Pulmonary artery endothelial cell (primary cell): ENCODE results near the gene MTAP. TPM values are rescaled to one million over a fixed set of nuclear protein-coding genes. Genes with fewer than 3 reads are reported as not detected.

Experiments
- DNase-seq: peaks from one replicate; pipeline ENCODE4 v3.0.0-alpha.2; 2011; ENCODE audit warnings: low read depth, low spot score
- total RNA-seq: library from RNA; depleted of rRNA; stranded (reverse); fragments of >200 nt; gene quantifications from 2 replicates; pipeline ENCODE4 v1.2.3, GENCODE V29; 2014

Gene MTAP
- total RNA-seq, 1 donor from 2014 or later: 32.2 TPM

DNA sequence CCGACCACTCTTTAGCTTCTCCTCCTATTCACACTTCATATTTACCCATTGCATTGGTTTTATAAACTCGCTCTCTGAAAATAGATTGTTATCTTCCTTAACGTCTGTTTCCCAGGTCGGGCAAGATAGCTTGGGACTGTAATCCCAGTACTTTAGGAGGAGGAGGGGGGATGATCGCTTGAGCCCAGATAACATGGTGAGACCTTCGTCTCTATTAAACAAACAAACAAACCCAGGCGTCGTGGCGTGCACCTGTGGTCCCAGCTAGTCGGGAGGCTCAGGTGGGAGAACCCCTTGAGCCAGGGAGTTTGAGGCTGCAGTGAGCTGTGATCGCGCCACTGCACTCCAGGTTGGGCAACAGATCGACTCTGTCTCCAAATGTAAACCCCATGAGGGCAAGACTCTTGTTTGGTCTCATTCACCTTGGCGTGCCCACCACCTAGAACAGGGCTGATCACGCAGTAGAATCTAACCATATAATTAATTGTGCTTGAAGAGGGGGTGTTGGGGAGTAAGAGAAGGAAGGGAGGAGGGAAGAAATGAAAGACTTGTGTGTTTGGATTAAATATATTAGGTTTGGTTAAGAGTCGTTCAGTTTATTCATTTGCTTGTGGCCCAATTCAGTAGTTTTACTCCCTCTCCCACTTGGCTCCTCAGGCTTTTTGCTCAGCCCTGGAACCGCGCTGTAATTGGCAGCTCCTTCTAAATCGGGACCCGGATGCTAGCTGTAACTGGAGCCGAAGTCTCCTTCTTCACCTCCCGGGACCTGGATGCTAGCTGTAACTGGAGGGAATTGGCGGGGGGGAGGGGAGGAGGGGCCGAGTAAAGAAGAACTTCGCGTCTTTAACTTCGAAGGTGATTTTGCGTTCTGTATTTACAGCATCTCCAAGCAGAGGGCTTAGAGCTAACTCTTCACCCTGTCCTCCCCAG, 166.8 kb downstream of the MTAP start:
- DNase-seq: no peak

DNA sequence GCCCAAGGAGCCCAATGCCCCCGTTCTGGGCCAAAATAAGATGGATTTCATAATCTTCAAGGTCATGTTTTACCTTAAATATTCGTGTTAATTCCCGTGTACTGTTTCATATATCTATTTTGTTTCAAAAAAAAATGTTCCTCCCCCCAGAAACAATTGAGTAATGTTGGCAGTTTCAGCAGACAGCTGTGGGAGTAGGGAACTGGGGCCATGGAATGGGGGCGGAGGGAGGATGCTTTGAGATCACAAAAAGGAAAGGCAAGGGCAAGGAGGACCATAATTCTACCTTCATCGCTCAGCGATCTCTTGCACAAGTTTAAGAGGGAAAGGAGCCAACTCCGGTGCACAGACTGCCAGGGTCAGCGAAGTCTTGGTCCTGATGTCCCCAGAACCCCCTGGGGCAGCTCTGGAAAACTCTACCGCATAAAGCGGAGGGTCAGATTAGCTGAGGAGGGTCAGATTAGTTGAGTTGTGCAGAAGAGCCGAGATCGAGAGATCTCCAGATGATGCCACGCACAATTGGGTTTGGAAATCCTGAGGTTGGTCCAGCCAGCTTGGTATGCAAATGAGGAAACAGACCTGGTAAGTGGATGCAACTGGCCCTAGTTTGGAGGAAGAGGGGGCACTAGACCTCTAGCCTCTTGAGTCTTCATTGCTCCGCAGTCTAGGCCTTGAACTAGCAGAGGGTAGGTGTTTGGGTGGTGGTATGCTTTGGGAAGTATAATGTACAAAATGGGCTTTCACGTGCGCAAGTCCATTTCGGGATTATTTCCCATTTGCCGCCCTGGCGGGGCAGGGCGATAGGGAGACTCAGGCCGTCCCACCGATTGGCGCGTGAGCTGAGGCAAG, 167.7 kb downstream of the MTAP start:
- no peak for DNase-seq

DNA sequence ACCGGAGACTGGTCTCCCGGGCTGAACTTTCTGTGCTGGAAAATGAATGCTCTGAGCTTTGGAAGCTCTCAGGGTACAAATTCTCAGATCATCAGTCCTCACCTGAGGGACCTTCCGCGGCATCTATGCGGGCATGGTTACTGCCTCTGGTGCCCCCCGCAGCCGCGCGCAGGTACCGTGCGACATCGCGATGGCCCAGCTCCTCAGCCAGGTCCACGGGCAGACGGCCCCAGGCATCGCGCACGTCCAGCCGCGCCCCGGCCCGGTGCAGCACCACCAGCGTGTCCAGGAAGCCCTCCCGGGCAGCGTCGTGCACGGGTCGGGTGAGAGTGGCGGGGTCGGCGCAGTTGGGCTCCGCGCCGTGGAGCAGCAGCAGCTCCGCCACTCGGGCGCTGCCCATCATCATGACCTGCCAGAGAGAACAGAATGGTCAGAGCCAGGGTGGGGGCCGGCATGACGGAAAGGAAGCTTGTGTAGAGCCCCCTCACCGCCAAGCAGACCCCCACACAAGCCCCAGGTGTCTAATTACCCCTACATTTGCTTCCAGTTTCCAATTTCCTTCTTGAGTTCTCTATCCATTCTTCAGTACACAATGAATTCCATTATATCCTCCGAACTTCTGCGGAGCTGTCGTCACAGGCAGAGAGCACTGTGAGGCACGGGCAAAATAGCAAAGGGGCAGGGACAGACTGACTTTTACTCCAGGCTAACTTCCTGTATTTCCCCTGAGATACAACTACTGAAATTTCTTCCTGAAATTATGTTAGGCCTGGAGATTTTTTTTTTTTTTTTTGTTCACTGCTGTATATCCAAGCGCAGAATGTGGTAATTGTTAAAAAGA, 168.6 kb downstream of the MTAP start:
- DNase-seq: no peak

DNA sequence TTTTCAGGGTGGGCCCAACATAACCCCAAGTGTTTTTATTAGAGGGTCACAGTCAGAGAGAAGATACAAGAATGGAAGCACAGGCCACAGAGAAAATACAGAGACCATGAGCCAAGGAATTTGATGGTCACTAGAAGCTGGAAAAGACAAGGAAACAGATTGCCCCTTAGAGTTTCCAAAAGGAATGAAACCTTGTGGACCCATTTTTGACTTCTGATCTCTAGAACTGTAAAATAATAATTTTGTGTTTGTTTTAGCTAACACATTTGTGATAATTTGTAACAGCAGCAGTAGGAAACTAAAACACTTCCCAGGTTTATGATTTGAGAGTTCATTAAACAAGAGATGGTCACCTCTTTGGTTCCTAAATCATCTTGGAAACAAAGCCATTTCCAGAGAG, 169.9 kb downstream of the MTAP start:
- no peak for DNase-seq

DNA sequence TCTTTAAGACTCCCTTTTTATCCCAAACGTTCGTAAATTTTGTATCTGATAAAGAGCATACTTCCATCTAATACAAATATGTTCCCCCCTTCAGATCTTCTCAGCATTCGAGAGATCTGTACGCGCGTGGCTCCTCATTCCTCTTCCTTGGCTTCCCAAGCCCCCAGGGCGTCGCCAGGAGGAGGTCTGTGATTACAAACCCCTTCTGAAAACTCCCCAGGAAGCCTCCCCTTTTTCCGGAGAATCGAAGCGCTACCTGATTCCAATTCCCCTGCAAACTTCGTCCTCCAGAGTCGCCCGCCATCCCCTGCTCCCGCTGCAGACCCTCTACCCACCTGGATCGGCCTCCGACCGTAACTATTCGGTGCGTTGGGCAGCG, 171.9 kb downstream of the MTAP start:
- no peak for DNase-seq

DNA sequence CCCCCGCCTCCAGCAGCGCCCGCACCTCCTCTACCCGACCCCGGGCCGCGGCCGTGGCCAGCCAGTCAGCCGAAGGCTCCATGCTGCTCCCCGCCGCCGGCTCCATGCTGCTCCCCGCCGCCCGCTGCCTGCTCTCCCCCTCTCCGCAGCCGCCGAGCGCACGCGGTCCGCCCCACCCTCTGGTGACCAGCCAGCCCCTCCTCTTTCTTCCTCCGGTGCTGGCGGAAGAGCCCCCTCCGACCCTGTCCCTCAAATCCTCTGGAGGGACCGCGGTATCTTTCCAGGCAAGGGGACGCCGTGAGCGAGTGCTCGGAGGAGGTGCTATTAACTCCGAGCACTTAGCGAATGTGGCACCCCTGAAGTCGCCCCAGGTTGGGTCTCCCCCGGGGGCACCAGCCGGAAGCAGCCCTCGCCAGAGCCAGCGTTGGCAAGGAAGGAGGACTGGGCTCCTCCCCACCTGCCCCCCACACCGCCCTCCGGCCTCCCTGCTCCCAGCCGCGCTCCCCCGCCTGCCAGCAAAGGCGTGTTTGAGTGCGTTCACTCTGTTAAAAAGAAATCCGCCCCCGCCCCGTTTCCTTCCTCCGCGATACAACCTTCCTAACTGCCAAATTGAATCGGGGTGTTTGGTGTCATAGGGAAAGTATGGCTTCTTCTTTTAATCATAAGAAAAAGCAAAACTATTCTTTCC, 172.4 kb downstream of the MTAP start:
- DNase-seq: no peak

DNA sequence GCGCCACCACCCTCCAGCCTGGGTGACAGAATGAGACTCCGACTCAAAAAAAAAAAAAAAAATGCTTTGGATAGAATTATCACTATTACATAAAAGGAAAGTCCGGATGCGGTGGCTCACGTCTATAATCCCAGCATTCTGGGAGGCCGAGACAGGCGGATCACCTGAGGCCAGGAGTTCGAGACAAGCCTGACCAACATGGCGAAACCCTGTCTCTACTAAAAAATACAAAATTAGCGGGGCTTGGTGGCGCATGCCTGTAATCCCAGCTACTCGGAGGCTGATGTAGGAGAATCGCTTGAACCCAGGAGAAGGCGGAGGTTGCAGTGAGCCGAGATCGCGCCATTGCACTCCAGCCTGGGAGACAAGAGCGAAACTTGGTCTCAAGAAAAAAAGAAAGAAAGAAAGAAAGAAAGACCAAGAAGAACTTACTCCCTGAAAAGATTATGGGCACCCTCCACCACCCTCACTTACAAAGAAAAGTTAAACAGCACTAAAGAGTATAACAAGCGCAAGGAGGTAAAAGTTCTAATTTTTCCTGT, 174.0 kb downstream of the MTAP start:
- DNase-seq: no peak

DNA sequence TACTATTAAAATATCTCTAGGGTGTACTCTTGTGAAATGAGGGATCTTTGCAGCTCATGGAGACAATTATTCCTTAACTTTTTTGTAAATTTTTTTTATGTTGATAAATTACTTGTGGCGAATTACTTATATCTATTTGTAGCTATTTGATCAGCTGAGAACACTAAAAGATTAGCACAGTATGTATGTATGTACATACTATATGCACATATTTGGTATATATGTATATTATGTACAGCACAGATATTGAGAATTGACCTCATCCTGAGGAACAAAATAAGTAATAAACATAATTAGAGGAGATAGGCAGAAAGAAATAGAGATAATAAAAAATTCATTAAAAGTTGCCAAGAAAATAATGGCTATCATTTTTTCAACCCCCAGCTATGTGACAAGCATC, 180.0 kb downstream of the MTAP start:
- DNase-seq: no peak

DNA sequence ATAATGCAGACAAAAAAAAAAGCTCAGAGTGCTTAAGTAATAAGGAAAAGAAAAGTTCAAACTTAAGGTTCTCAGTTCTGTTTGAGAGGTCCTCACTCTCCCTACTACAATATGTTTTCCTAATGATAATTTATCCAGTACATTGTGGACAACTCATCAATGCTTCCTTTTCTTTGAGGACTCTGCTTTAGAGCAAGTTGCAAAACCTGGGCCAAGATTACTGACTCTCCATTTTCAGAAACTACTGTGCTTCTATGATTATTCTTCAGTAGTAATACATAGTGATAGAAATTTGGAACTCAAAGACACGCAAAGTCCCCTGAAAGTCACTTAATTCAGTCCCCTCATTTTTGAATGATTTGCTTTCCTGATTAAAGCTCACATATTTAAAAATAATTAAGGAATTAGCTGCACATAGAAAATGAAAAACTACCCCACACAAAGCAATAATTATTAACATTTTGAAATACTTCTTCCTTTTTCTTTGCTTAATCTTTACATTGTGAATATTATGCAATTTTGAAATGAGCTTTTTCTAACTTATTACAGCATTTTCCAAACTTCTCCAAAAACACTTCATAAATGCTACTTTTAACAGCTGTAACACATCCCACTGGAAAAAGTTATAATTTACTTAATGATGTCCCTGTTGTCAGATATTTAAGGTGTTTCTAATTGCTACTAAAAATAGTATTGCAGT, 180.6 kb downstream of the MTAP start:
- DNase-seq: no peak

DNA sequence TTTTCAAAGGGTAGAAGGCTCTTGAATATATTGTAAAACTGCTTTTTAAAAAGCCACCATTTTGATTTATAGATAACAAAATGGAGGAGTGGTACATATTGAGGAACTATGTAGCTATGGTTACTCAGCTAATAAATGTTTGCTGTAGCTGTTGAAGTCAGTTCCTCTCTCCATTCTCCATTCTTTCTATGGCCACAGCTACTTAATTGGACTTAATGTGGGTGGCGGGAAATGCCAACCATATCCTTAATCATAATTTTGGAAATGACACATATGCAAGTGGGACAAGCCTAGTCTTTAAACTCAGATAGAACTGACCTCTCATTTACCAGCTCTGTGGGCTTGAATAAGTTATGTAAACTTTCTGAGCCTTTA, 181.1 kb downstream of the MTAP start:
- DNase-seq: no peak

DNA sequence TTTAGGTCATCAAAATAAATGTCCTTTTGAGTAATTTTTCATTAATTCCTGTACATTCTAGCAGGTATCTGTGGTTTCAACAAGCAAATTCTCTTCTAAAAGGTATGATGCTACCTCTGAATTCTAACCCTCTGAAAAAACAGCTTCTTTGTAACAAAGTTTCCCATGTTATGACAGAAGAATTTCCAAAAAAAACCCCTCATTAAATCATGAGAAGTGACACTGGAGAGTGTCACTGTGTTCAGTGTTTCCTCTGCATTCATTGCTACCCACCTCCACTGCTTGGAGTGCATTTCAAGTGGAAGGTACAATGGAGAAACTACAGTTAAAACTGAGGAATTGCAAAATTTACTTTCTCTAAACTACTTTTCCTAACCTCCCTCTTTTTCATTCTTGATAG, 181.7 kb downstream of the MTAP start:
- no peak for DNase-seq

DNA sequence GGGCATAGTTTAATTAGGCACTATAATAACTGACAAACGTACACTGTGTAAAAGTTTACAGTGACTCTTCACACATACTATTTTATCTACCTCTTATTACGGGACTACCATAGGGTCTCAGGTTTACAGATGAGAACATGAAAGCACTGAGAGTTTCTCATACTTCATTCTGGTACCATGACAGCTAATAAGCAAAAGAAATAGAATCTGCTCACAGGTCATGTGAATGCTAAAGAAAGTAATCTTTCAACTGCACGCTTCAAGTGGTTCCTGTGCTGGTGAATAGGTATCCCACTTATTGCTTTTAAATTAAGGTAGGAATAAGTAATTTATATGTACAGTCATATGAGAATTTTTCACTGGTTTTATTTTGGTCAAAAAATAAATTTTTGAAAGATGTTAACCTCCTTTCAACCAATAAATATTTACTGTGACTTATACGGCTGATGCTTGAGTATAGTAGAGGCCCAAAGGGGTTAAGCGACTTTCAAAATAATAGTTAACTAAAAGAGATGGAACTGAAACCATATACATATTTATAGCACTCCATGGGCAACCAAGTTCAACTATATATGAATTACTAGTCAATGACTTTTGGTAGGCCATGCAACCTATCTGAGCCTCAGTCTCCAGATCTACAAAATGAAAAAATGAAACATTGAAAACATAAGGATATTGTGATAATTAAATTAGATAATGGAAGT, 183.7 kb downstream of the MTAP start:
- no peak for DNase-seq

Other genes starting within 250 kb of the MTAP start
- gene CDKN2A, start 191.8 kb downstream of the MTAP start, total RNA-seq: 2.0 and 6.9 TPM in 2 replicates
- gene CDKN2B-AS1, start 192.2 kb downstream of the MTAP start, total RNA-seq: 0.39 and 0.66 TPM in 2 replicates
- gene CDKN2B, start 206.7 kb downstream of the MTAP start, total RNA-seq: 2.3 and 3.5 TPM in 2 replicates